Vagina (tissue), 2 donors: ENCODE measurements around the gene ABCA2.

Experiments used
- POLR2A ChIP-seq, 2 donors: fragments of 450-650 bp; IDR thresholded peaks; one replicate each; pipeline ENCODE4 v1.6.1; 2017; ENCODE audit warnings: antibody characterized with exemption in 2 of 2, mild to moderate bottlenecking in 2 of 2, moderate library complexity in 2 of 2
- POLR2AphosphoS5 ChIP-seq, 2 donors: sonication (generic); formaldehyde crosslinking; IDR thresholded peaks; one replicate each; pipeline ENCODE4 v1.9.0; 2017; ENCODE audit warnings: antibody characterized with exemption in 2 of 2, mild to moderate bottlenecking in 2 of 2, low read depth in 1 of 2; ENCODE audit not compliant: insufficient read depth in 1 of 2
- TF ChIP-seq, protein P1 (sequence below), 3 experiments: fragments of 450-650 bp in 2 of 3; fragments of 200-600 bp in 1 of 3; sonication (generic) in 1 of 3; IDR thresholded peaks; one replicate each; pipeline ENCODE4 v1.5.1; 2017 to 2019; ENCODE audit warnings: antibody characterized with exemption in 3 of 3, mild to moderate bottlenecking in 2 of 3, moderate library complexity in 2 of 3

DNA sequence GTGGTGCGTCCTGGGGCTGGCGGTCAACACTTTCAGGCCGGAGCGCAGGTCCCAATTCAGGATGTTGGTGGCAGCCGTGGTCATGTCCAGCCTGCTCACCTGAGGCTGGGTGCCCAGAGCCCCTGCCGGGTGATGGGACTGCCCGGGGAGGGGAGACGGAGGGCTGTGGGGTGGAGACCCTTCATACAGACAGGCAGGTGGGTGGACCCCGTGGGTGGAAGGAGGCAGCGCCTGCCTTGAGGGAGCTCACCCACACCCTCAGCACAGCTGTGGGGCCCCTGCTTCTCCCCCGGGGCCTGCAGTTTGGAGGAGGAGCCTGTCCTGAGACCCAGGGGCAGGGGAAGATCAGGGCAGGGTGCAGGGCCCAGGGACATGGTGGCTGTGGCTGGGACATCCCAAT is 57.7 kb downstream of the ABCA2 start:
- TF ChIP-seq POLR2A (IDR thresholded peaks at IDR 0.05): no peak
- TF ChIP-seq, protein P1, sequence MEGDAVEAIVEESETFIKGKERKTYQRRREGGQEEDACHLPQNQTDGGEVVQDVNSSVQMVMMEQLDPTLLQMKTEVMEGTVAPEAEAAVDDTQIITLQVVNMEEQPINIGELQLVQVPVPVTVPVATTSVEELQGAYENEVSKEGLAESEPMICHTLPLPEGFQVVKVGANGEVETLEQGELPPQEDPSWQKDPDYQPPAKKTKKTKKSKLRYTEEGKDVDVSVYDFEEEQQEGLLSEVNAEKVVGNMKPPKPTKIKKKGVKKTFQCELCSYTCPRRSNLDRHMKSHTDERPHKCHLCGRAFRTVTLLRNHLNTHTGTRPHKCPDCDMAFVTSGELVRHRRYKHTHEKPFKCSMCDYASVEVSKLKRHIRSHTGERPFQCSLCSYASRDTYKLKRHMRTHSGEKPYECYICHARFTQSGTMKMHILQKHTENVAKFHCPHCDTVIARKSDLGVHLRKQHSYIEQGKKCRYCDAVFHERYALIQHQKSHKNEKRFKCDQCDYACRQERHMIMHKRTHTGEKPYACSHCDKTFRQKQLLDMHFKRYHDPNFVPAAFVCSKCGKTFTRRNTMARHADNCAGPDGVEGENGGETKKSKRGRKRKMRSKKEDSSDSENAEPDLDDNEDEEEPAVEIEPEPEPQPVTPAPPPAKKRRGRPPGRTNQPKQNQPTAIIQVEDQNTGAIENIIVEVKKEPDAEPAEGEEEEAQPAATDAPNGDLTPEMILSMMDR (IDR thresholded peaks at IDR 0.05): no peak
- no peak for TF ChIP-seq POLR2AphosphoS5 (IDR thresholded peaks at IDR 0.05; ENCODE audit: insufficient read depth in 1 of 2, low read depth in 1 of 2)
